ENCODE data around the gene RANBP10.
A peak's percentile ranks its signal among the peaks of the same experiment; 100 is the strongest.

The RANBP10 gene

DNA sequence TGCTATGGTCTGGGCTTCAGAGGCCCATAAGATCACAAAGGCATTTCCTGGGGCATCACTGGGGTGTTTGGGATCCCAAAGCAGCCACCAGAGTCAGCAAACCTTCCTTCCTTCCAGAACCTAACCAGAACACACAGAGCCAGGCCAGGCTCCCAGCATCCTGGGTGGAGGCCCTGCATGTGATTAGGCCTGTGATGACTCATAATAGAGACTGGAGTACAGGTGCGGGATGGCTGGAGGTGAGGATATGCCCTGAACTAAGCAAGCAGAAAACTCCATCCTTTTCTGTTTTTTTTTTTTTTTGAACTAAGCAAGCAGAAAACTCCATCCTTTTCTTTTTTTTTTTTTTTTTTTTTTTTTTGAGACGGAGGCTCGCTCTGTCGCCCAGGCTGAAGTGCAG, 69.5 kb downstream of the RANBP10 start:
- DNase-seq: no peak

DNA sequence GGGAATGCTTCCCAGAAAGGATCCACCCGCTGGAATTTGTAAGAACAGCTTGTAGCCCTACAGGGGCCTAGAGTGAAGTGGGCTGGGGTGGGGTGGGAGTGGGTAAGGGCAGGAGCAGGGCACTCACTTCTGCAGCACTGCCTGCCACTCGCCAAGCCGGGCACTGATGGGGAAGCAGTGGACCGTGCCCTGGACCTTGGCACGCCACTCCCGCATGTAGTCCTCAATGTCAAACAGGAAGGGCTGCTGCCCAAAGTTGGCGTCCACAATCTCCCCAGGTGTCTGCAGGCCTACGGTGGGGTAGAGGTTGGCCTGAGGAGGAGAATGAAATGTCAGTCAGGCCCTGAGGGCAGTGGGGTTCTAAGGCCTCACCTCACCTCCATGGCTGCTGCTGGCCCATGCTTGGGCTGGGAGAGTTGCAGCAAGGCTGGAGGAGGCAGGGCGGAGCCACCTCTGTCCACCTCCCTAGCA, 71.6 kb downstream of the RANBP10 start:
- no peak for DNase-seq

DNA sequence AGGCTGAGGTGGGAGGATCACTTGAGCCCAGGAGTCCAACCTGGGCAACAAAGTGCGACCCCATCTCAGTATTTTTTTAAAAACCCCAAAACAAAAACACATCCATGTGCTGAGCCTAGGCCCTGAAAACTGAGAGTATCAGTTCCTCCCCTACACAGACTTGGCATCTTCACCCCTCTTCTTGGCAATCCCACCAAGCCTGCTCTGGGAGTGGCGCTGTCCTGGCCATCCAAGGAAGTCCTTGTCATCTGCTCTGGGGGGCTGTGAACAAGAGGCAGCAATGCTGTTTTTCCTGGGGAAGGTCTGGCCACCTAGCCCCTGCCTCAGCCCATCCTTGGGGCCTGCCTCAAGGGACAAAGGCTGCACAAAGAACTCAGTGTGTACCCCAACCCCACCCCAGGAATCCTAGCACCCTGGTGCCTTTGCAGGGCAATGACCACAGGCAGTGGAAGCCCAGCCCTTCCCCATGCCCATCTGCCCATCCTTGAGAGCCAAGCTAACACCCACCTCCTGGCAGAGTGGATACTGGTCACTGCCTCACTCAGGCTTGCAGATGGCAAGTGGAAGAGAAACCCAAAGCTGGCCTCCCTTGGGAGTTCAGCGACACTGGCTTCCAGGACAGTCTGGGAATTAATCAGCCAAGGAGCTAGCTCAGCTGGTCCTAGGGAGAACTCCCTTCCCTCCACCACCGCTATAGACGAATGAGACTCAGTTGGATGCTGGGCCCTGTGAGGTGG, 72.5 kb downstream of the RANBP10 start:
- DNase-seq: no peak

DNA sequence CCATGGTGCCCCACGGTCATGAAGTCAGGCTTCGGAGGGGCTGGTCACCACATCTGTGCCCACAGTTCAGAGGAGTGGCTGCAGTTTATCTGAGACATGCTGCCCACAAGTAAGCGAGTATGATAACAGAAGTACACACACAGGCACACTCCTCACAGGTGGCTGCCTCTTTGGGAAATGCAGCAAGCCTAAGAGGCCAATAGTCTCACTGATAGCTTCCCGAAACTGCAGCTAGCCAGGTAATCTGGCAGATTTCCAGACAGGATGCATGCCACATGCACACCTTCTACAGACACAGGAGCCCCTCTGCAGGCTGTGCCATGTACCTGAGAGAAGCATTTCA, 74.6 kb downstream of the RANBP10 start:
- no peak for DNase-seq

DNA sequence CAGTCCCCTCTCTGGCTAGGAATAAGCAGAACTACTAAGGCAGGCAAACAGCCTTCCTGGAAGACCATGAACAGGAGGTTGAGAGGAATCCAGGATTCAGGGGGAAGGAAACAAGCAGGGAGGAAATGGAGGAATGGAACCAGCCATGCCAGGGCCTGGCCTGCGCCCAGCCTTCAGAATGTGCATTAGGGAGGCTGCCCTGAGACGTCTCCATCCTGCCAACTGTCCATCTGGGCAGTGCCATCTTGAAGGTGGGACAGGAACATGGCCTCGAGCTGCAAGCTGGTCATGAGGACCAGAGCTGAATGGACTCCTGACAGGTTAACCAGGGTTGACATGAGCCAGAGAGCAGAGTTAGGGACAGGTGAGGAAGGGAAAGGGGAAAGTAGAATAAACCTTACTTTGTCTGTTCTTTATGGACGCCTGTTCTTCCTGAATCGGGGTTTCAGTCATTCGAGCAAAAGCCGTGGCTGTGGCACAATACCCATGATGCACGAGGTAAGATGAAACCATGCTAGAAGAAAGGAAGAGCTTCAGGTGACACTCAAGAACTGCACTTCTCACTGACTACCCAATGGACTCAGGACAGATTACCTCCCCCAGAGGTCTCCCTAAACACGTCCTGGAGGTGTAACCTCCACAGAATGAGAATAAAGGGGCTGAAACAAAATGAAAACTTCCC, 75.1 kb downstream of the RANBP10 start:
- no peak for DNase-seq

DNA sequence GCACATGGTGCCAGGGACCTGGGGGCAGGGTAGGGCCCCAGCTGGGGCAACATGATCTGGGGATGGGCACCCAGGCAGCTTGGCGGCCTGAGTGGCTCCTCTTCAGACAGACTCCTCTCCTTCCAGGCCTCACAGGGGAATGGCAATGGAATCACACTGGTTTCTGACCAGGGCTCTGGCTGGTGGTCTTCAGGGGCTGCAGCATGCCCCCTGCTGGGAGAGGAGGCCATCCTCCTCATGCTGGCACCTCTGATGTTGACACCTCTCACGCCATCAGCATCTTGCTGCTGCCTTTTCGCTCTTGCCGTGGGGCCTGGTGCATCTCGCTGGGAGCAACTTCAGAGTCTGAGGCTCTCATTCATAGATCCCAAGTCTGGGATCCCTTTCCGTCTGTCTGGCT, 76.0 kb downstream of the RANBP10 start:
- DNase-seq: no peak

DNA sequence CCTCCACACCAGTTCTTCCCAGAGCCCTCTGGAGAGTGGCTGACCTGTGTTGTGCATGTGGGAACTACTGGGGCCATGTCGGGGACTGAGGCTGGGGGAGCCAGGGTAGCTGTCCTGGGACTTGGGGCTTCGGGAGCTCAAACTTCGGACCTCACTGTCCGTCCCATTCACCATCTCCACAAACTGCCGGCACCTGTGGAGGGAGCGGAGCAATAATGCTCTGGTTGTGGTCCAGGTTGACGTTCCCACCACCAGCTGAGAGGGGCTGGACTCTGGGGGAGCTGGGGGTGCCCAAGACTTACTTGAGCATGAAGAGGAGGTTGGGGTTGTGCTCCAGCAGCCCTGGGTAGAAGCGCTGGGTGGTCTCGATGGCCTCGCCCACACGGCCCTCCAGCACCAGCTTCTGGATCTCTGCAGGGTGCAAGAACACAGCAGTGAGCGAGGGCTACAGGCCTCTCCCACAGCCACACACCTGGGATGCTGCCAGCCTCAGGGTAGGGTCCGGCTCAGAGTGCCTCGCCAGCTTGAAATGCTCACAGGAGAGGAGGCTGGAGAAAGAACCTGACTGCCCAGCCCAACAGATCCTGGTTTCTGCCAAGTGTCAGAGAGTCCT, 76.6 kb downstream of the RANBP10 start:
- DNase-seq: no peak

DNA sequence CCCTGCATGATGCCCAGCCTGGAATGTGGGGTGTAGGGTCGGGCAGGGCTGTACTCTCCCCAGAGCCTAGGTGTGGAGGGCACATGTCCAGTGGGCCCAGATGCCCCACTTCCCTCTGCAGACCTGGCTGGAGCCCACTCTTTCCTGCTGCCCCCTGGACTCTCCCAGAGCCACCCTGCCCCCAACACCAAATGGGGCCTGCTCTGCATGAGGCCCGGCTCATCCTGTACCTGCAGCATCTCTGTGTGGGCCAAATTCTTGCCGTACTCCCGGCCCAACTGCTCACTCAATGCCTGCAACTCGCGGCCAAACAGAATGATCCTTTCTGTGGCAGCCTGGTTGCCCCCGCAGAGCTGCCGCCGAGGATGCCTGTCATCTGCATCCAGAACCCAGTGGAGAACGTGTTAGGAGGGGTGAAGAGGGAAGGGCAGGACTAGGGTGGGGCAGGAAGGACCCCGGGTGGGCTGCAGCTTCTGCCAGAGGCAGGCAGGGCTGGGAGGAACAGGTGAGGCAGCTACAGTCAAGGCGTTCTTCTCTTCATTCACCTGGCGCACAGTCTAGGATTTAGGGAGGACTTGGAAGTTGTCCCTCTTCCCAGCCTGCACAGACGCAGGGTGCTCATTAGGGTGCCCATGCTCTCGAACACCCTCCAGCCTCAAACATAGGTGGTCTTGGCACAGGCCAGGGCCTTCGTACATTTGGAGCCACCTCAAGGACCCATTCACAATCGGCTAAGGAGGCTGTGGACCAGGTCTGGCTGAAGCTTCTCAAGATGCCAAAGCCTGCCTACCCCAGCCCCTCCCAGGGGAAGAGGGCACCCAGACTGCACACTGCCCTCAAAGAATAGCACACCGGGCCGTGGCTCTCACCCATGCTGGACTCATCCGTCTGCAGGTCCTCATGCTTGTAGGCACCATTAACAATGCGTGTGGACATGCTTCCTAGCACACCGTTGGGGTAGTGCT, 78.6 kb downstream of the RANBP10 start:
- no peak for DNase-seq

DNA sequence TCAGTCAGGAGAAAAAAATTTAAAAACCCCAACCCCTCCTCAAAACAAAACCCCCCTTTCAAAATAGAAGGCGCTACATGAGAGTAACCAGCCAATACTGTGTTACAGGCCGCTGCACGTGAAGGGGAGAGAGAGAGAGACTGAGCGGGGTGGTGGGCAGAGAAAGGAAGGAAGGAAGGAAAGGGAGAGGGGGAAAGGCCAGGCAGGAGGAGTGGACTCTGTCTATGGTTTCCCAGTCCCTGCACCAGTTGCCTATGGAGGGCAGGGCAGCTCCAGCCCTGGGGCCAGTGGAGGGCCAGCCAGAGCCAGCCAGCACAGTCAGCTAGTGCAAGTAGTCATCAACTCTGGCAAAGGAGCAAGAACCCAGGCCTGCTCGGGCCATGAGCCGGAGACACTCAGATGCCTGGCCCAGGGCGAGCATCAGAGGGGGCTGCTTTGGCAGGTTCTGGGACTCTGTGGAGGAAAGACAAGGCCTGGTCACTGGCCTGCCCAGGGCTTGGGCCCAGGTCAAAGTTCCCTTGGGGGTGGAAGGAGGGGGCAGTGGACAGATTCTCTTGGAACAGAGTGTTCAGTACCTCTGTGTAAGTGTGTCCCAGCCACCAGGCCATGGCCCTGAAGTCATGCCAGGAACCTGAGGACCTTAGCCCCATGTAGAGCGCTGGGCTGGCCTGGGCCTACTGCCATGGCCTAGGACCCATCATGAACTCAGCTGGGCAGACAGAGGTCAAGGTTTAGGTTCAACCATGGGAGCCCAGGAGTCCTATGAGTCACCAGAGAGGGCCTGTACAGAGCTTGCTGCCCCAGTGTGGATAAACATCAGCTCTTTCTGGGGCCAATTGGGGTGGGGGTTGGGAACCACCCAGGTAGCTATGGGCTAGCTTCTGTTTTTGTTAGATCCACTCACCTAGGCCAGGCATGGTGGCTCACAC, 80.0 kb downstream of the RANBP10 start:
- no peak for DNase-seq

DNA sequence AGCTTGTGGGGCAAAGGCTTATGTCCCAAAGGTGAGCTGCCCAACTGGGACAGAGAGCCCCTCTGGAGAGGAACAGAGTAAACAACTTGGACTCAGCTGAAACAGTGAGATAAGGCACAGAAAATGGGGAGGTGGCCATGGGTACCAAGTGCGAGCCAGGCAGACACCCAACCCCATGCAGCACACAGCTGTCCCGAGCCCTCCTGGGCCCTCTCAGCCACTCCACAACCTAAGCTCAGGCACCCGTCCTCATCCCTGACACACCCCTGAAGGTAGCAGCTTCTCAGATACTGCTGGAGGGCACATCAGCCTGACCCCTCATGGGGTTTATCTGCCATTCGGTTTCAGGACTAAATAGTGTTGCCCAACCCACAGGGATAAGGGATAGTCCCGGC, 82.5 kb downstream of the RANBP10 start:
- no peak for DNase-seq

DNA sequence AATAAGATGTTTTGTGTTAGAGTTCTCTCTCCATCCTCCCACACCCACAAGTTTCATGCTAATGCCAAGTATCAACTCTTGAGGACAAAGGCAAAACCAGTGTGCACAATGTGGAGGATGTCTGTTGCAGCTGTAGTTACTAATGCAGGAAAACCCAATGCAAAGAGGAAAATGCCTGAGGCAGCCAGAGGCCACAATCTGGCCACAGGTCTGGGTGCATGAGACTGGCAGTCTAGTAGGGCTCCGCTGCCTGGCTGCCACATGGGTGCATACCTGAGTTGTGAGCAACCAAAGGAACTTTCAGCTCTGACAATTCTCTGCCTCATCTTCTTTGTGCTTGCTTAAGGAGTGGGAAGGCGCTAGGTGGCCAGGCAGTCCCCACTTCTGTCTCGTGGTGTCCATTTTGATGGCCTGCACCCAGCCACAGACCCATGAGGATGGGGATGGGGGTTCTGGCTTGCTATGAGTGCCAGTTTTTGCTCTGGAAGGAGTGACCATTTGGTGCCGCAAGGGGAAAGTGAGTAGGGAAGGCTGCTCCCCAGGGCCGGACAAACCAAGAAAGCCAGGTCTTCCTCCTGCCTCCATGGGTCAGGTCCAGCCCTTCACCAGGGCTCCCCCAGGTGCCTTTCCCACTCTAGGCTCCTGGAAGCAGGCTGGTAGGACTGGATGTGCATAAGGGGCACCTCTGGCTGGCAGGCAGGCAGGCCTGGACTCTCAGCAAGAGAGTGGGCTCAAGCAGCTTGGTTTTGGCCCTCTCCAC, 83.0 kb downstream of the RANBP10 start:
- DNase-seq: no peak

DNA sequence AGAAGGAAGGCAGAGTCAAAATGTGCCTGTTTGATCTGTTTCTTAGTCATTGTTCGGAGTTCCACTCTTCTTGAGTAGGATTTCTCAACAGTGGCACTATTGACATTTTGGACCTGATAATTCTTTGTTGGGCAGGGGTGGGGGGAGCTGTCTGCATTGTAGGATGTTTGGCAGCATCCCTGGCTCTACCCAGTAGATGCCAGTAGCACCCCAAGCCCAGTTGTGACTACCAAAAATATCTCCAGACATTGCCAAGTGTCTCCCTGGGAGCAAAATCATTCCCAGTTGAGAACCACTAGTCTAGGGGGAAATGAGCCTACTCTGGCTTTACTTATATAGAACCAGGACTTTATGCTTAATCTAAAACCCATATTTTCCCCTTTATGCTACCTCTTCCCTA, 86.1 kb downstream of the RANBP10 start:
- DNase-seq: no peak

DNA sequence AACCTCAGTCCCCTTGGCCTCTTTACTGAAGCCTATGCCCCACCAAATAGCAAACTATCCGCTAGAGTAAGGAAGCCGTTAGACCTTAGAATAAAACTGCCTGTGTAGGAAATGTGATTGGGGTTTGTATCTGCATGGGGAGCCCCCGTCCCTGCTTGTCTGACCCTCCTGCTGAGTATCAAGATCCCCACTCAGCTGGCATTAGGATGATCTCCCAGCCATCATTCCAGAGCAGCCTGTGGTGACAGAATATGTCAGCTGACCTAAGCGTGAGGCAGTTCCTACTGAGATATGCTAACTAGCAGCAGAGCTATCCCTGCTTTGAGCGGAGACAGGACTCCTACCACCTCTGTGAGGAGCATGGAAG, 86.6 kb downstream of the RANBP10 start:
- peak; percentile 19 to 47 for DNase-seq

DNA sequence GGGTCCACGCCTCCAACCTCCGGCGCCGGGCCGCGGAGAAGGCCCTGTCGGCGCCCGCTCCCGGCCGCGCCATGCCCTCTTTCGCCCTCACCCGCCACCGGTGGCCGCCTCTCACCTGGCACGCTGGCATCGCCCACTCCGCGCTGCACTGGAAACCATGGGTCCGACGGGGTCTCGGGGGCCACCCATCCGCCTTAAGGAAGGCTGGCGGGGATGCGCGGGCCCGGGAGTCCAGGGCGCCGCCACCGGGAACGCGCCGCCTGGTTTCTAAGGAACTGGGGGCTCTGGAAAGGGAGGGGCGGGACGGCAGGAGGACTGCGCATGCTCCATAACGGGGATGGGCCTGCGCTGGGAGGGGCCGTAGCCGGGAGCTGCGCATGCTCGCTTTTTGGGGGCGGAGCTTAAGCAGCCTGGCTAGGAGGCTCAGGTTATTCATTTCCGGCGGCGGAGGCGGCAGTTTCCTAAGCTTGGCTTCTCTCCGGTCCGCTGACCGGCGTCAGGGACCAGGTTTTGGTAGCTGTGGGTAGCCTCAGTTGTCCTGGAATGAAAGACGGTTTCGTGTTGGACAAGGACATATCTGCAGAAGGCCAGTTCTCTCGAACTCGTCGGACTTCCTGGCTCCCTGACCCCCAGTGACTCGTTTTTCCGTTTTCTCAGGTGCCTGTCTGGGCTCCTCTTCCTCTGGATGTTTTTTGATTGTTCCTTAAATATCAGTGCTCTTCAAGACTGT, 87.1 kb downstream of the RANBP10 start, which contains the start of gene GFOD2:
GFOD2 (minus strand) TSS at position 269 of the 730 bp plus-strand sequence. CDS start 33,601 bp downstream, outside the sequence.
- peak; percentile 84 to 87 for DNase-seq

DNA sequence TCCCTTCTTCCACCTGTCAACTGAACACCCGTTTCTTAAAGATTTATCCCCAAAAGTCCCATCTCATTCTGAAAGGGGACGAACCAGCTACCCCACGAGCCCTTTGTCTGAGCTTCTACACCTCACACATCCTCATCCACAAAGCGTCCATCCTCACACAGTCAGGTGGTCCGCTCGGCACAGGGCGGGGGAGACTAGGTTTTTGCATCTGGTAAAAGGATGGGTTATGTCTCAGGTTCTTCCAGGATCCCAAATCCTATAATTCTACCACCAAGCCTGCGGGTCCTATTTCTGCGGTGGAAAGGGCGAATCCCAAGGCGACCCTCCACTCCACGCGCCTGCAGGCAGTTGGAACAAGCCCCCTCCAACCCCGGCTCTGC, 87.7 kb downstream of the RANBP10 start:
- no peak for DNase-seq

DNA sequence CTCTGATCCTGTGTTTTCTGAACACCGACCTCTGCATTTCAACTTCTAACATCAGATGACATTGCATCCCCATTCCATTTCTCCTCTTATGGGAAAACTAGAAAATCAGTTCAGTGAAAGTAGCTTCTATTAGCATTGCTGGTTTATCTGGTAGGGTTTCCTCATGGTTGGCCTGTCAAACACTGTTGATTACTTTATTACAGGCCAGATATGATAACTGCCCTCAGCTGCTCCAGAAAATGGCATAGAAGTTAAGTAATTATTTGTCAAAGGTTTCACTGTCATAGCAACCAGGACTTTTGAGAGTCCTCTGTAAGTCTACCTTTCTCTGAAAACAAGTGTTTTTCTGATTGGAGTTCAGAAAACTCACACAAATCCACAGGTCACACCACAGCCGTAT, 90.3 kb downstream of the RANBP10 start:
- DNase-seq: no peak

DNA sequence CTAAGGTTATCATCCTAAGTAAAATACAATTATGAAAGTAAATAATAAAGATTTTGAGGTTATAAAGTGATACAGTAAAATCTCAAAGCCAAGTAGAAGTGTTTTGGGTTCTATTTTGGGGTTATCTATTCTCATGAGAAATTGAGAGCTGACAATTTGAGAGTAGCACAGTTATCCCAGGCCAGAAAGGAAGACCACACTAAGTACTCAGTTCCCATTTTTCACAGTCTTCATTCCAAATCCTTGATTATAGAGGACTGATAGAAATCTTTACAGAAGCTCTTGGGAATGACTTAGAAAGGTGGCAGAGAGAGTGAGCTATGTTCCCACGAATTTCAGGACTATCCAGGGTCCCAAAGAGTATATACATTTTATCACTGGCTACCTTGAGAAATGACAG, 91.8 kb downstream of the RANBP10 start:
- no peak for DNase-seq

DNA sequence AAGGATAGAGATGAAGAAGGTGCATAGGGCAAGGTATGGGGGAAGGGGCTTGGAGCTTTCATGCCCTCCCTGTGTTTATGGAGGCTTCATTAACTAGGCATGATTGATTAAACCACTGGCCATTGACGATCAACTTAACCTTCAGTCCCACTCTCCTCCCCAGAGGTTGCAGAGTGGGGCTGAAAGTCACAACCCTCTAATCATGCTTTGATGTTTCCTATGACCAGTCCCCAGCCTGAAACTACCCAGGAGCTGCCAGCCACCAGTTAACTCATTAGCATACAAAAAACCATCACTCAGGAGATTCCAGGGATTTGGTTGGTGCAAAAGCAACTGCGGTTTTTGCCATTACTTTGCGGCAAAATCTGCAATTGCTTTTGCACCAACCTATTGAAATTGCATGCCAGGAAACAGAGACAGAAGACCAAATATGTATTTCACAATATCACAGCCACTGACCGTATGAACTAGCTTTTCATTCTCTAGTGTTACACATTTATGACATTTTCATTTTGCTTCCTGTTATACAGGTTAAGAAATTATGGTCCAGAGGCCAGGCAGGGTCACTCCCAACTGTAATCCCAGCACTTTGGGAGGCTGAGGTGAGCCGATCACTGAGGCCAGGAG, 92.6 kb downstream of the RANBP10 start:
- DNase-seq: peak; percentile 65 to 67

DNA sequence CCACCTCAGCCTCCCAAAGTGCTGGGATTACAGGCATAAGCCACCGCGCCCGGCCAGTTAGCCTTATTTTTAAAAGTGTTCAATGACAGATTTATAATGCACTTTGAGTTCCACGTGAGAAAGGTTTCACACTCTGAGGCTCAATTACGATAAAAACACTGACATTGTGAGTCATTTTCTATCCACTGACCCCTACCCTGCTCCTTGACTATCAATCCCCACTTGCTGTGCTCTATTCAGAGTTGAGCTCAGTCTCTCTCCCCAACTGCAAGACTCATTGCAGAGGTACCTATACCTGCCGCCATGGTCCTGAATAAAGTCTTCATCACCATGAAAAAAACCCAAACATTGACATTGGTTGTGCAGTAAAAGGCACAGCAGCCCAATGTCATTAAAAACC, 95.8 kb downstream of the RANBP10 start:
- DNase-seq: no peak

DNA sequence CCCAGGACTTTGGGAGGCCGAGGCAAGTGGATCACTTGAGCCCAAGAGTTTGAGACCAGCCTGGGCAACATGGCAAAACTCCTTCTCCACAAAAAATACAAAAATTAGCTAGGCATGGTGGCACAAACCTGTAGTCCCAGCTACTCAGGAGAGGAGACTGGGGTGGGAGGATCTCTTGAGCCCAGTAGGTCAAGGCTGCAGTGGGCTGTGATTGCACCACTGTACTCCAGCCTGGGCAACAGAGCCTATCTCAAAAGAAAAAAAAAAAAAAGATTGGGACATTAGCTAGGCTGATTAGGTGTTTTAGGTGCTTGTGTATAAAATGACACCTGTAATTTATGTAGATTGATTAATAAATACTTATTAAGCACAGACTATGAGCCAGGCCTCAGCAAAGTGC, 97.3 kb downstream of the RANBP10 start:
- DNase-seq: no peak

All from AML-193 (cell line).